ENCODE results near the gene TMEM208.

DNA sequence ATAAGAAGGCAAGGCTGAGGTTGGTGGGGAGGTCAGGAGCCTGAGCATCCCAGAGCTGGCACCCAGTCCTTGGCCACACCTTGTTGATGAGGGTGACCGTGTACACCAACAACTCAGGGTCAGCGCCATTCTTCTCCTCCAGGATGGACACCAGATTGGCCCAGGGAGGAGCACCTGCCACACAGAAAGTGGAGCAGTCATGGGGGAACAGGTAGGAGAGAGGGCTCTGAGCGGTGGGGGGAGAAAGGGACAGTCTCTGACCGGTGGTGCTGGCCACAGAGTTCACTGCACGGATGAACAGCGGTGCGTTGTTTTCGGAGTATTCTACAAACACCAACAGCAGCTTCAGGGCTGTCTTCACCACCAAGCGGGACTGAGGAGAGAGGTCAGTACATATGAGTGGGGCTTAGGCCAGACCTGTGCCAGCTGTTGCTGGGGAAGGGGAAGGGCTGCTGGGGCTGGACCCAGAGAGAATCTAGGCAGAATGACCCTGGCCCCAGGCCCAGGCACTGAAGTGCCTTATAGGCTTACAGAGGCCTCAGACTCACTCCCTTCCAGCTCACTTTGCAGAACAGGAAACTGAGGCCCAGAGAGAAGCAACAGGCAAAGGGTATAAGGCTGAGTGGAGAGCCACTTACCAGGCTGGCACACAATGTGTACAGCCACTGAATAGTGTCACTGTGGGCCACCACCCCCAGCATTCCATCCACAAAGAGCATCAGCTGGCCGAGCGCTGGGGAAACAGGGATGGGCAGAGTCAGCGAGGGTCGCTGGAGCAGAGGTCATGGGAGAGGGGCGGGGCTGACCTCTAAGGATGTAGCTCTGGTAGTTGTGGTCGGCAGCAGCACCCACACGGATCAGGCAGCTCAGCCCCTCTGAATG lies 10.7 kb downstream of the TMEM208 start:
- TF ChIP-seq MYC (IDR thresholded peaks at IDR 0.05; ENCODE audit: low read depth, low read length): no peak
- TF ChIP-seq, protein P1, sequence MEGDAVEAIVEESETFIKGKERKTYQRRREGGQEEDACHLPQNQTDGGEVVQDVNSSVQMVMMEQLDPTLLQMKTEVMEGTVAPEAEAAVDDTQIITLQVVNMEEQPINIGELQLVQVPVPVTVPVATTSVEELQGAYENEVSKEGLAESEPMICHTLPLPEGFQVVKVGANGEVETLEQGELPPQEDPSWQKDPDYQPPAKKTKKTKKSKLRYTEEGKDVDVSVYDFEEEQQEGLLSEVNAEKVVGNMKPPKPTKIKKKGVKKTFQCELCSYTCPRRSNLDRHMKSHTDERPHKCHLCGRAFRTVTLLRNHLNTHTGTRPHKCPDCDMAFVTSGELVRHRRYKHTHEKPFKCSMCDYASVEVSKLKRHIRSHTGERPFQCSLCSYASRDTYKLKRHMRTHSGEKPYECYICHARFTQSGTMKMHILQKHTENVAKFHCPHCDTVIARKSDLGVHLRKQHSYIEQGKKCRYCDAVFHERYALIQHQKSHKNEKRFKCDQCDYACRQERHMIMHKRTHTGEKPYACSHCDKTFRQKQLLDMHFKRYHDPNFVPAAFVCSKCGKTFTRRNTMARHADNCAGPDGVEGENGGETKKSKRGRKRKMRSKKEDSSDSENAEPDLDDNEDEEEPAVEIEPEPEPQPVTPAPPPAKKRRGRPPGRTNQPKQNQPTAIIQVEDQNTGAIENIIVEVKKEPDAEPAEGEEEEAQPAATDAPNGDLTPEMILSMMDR (IDR thresholded peaks at IDR 0.05; ENCODE audit: low read depth, low read length): no peak
